Memory B cell (primary cell): ENCODE data around the gene CIDEC.
"Not testable (repeated sequence)": the region's sequence is repeated elsewhere in the genome, so short reads cannot be mapped to it uniquely, and the experiment has no call there.

ENCODE experiments used
- ATAC-seq: fragments of 150-1000 bp; cut with Tn5 transposase; 2 replicates; pipeline ENCODE4 v1.10.0; 2021; ENCODE audit warnings: low read depth, mild to moderate bottlenecking, moderate library complexity
- DNase-seq, 2 donors: peaks; one replicate each; pipeline ENCODE4 v3.0.0; 2022; ENCODE audit warnings: low spot score in 2 of 2
- H3K27ac Mint-ChIP-seq: one replicate; pipeline ENCODE4 v1.8.0; 2022; ENCODE audit warnings: mild to moderate bottlenecking, moderate library complexity, mixed read lengths
- H3K27me3 Mint-ChIP-seq: one replicate; pipeline ENCODE4 v1.8.0; 2022; ENCODE audit warnings: mixed read lengths
- H3K36me3 Mint-ChIP-seq: one replicate; pipeline ENCODE4 v1.8.0; 2022; ENCODE audit warnings: mild to moderate bottlenecking, mixed read lengths
- H3K4me1 Mint-ChIP-seq: one replicate; pipeline ENCODE4 v1.8.0; 2022; ENCODE audit warnings: mixed read lengths
- H3K4me3 Mint-ChIP-seq: one replicate; pipeline ENCODE4 v1.8.0; 2022; ENCODE audit warnings: mild to moderate bottlenecking, moderate library complexity, mixed read lengths
- H3K9me3 Mint-ChIP-seq: one replicate; pipeline ENCODE4 v1.8.0; 2022; ENCODE audit warnings: mixed read lengths

CIDEC gene

GRCh38 chr3:9895715-9896114 is 15.7 kb upstream of the CIDEC start:
- H3K36me3 Mint-ChIP-seq, result peaks cover 14% of the 10 kb centered on the region
- not testable (repeated sequence) for DNase-seq, ATAC-seq, H3K27me3 Mint-ChIP-seq, H3K9me3 Mint-ChIP-seq, H3K4me3 Mint-ChIP-seq
- H3K27ac Mint-ChIP-seq, result peak overlapping the region; percentile 21
- H3K4me1 Mint-ChIP-seq, result peaks cover 27% of the 10 kb centered on the region

- Mint-ChIP-seq H3K9me3 (no peaks in the 10 kb centered on the region), H3K4me3 (no peak overlapping the region), H3K27me3 (no peaks in the 10 kb centered on the region), H3K27ac (peak overlapping the region; percentile 99), H3K4me1 (peaks cover 24% of the 10 kb centered on the region), H3K36me3 (peaks cover 17% of the 10 kb centered on the region)
- DNase-seq, result no peak
- ATAC-seq, result no peak
Observed at GRCh38 chr3:9893739-9894138, 13.7 kb upstream of the CIDEC start.

GRCh38 chr3:9891072-9891622 is 11.1 kb upstream of the CIDEC start:
- Mint-ChIP-seq H3K4me3 (peak overlapping the region; percentile 96), H3K27ac (peak overlapping the region; percentile 99), H3K9me3 (no peaks in the 10 kb centered on the region), H3K36me3 (peaks cover 17% of the 10 kb centered on the region), H3K4me1 (peaks cover 21% of the 10 kb centered on the region), H3K27me3 (no peaks in the 10 kb centered on the region)
- ATAC-seq (no peak), DNase-seq (no peak)

GRCh38 chr3:9890249-9891071 is 10.4 kb upstream of the CIDEC start, which contains the start of gene JAGN1:
Gene JAGN1, plus strand, starts transcription at chr3:9890610. Its CDS starts 113 bp downstream, at chr3:9890723.
- no peaks in the 10 kb centered on the region for H3K9me3 Mint-ChIP-seq
- DNase-seq (peak; percentile 90 to 93), ATAC-seq (peak; percentile 87)
- H3K27ac Mint-ChIP-seq, result peak within 1 kb of the TSS; percentile 99
- H3K36me3 Mint-ChIP-seq, result peaks cover 17% of the 10 kb centered on the region
- H3K4me3 Mint-ChIP-seq, result peak within 1 kb of the TSS; percentile 96
- no peaks in the 10 kb centered on the region for H3K27me3 Mint-ChIP-seq
- H3K4me1 Mint-ChIP-seq, result peaks cover 18% of the 10 kb centered on the region

- peaks cover 13% of the 10 kb centered on the region for H3K36me3 Mint-ChIP-seq
- DNase-seq (no peak), ATAC-seq (no peak)
- no peaks in the 10 kb centered on the region for H3K27me3 Mint-ChIP-seq
- peaks cover 15% of the 10 kb centered on the region for H3K4me1 Mint-ChIP-seq
- H3K4me3 Mint-ChIP-seq, result no peak overlapping the region
- peak overlapping the region; percentile 99 for H3K27ac Mint-ChIP-seq
- H3K9me3 Mint-ChIP-seq, result no peaks in the 10 kb centered on the region
Observed at GRCh38 chr3:9889405-9889804, 9.4 kb upstream of the CIDEC start.

- Mint-ChIP-seq H3K27me3 (no peaks in the 10 kb centered on the region), H3K9me3 (no peaks in the 10 kb centered on the region), H3K36me3 (peaks cover 13% of the 10 kb centered on the region), H3K4me1 (peaks cover 15% of the 10 kb centered on the region), H3K27ac (no peak overlapping the region), H3K4me3 (no peak overlapping the region)
- ATAC-seq (no peak), DNase-seq (no peak)
Observed at GRCh38 chr3:9888540-9888939, 8.5 kb upstream of the CIDEC start.

- H3K4me1 Mint-ChIP-seq, result peaks cover 8% of the 10 kb centered on the region
- no peaks in the 10 kb centered on the region for H3K9me3 Mint-ChIP-seq
- H3K27me3 Mint-ChIP-seq, result no peaks in the 10 kb centered on the region
- H3K27ac Mint-ChIP-seq, result no peak overlapping the region
- no peak overlapping the region for H3K4me3 Mint-ChIP-seq
- ATAC-seq, result no peak
- H3K36me3 Mint-ChIP-seq, result peaks cover 6% of the 10 kb centered on the region
- no peak for DNase-seq
Observed at GRCh38 chr3:9887480-9887879, 7.4 kb upstream of the CIDEC start.

GRCh38 chr3:9886328-9886727 is 6.3 kb upstream of the CIDEC start:
- no peak for ATAC-seq
- H3K4me1 Mint-ChIP-seq, result peaks cover 2% of the 10 kb centered on the region
- H3K36me3 Mint-ChIP-seq, result peaks cover 2% of the 10 kb centered on the region
- no peaks in the 10 kb centered on the region for H3K27me3 Mint-ChIP-seq
- no peak for DNase-seq
- H3K9me3 Mint-ChIP-seq, result no peaks in the 10 kb centered on the region
- H3K27ac Mint-ChIP-seq, result no peak overlapping the region
- no peak overlapping the region for H3K4me3 Mint-ChIP-seq

GRCh38 chr3:9884555-9885165 is 4.6 kb upstream of the CIDEC start:
- H3K27ac Mint-ChIP-seq, result no peak overlapping the region
- no peak for DNase-seq

GRCh38 chr3:9883706-9884554 is 3.9 kb upstream of the CIDEC start:
- H3K4me3 Mint-ChIP-seq, result no peak overlapping the region
- ATAC-seq, result no peak
- H3K9me3 Mint-ChIP-seq, result no peaks in the 10 kb centered on the region

More at GRCh38 chr3:9884555-9885165, 4.6 kb upstream of the CIDEC start:
- Mint-ChIP-seq H3K36me3 (no peaks in the 10 kb centered on the region), H3K4me1 (no peaks in the 10 kb centered on the region), H3K27me3 (peaks cover 4% of the 10 kb centered on the region), H3K9me3 (no peaks in the 10 kb centered on the region), H3K4me3 (no peak overlapping the region)
- ATAC-seq, result no peak

GRCh38 chr3:9881441-9881840 is 1.4 kb upstream of the CIDEC start:
- Mint-ChIP-seq H3K27me3 (peaks cover 5% of the 10 kb centered on the region), H3K36me3 (no peaks in the 10 kb centered on the region), H3K9me3 (no peaks in the 10 kb centered on the region), H3K4me3 (no peak overlapping the region), H3K27ac (no peak overlapping the region), H3K4me1 (no peaks in the 10 kb centered on the region)
- ATAC-seq (no peak), DNase-seq (no peak)

More at GRCh38 chr3:9883706-9884554, 3.9 kb upstream of the CIDEC start:
- H3K27me3 Mint-ChIP-seq, result peaks cover 4% of the 10 kb centered on the region
- DNase-seq, result no peak
- no peaks in the 10 kb centered on the region for H3K4me1 Mint-ChIP-seq
- no peak overlapping the region for H3K27ac Mint-ChIP-seq
- no peaks in the 10 kb centered on the region for H3K36me3 Mint-ChIP-seq

- H3K4me3 Mint-ChIP-seq, result no peak overlapping the region
- H3K36me3 Mint-ChIP-seq, result no peaks in the 10 kb centered on the region
- peaks cover 5% of the 10 kb centered on the region for H3K27me3 Mint-ChIP-seq
- no peak for ATAC-seq
- no peak for DNase-seq
- no peaks in the 10 kb centered on the region for H3K4me1 Mint-ChIP-seq
- no peak overlapping the region for H3K27ac Mint-ChIP-seq
- no peaks in the 10 kb centered on the region for H3K9me3 Mint-ChIP-seq
Observed at GRCh38 chr3:9878700-9879099, 1.4 kb downstream of the CIDEC start.

- Mint-ChIP-seq H3K4me1 (no peaks in the 10 kb centered on the region), H3K4me3 (no peak overlapping the region), H3K36me3 (no peaks in the 10 kb centered on the region), H3K27ac (no peak overlapping the region), H3K9me3 (no peaks in the 10 kb centered on the region), H3K27me3 (peaks cover 5% of the 10 kb centered on the region)
- ATAC-seq, result no peak
- DNase-seq, result no peak
Observed at GRCh38 chr3:9876991-9877390, 3.1 kb downstream of the CIDEC start.

GRCh38 chr3:9876255-9876654 is 3.8 kb downstream of the CIDEC start:
- H3K36me3 Mint-ChIP-seq, H3K9me3 Mint-ChIP-seq, H3K27ac Mint-ChIP-seq: not testable (repeated sequence)

More at GRCh38 chr3:9876255-9876654, 3.8 kb downstream of the CIDEC start:
- H3K4me3 Mint-ChIP-seq, ATAC-seq, DNase-seq, H3K27me3 Mint-ChIP-seq, H3K4me1 Mint-ChIP-seq: not testable (repeated sequence)
